Coronary artery (tissue), 2 donors: ENCODE data around the gene RABL6.
"Not testable (repeated sequence)": the region's sequence is repeated elsewhere in the genome, so short reads cannot be mapped to it uniquely, and the experiment has no call there.

Experiments
- DNase-seq: peaks from one replicate; pipeline ENCODE4 v3.0.0-alpha.2; 2017; ENCODE audit warnings: low spot score
- H3K27ac ChIP-seq, 2 donors: fragments of 200-600 bp; sonication (generic); one replicate each; pipeline ENCODE4 v1.5.1; 2016 to 2019
- H3K4me3 ChIP-seq: fragments of 200-600 bp; sonication (generic); 2 replicates; pipeline ENCODE4 v1.5.1; 2016; ENCODE audit warnings: mild to moderate bottlenecking, moderate library complexity
- CTCF ChIP-seq: fragments of 200-600 bp; sonication (generic); IDR thresholded peaks from one replicate; pipeline ENCODE4 v1.5.1; 2019; ENCODE audit warnings: antibody characterized with exemption

RABL6 gene

GRCh38 chr9:136832581-136832980, 24.8 kb downstream of the RABL6 start:
- no peak for TF ChIP-seq CTCF
- no peak for DNase-seq
- no peak overlapping the region for H3K27ac ChIP-seq
- no peak overlapping the region for H3K4me3 ChIP-seq

GRCh38 chr9:136833381-136834048, 25.8 kb downstream of the RABL6 start:
- H3K4me3 ChIP-seq, H3K27ac ChIP-seq, DNase-seq: not testable (repeated sequence)

GRCh38 chr9:136835162-136835931, 27.6 kb downstream of the RABL6 start:
- Histone ChIP-seq H3K27ac (no peak overlapping the region), H3K4me3 (no peak overlapping the region)
- no peak for DNase-seq
- no peak for TF ChIP-seq CTCF

- no peak for TF ChIP-seq CTCF
- H3K27ac ChIP-seq = no peak overlapping the region
- H3K4me3 ChIP-seq = no peak overlapping the region
- DNase-seq = no peak
Measured at GRCh38 chr9:136835932-136836904, 28.5 kb downstream of the RABL6 start.

- H3K27ac ChIP-seq = no peak overlapping the region
- no peak overlapping the region for H3K4me3 ChIP-seq
- DNase-seq = no peak
- no peak for TF ChIP-seq CTCF
Measured at GRCh38 chr9:136837146-136837855, 29.6 kb downstream of the RABL6 start.

GRCh38 chr9:136837856-136838277, 30.1 kb downstream of the RABL6 start:
- DNase-seq, H3K27ac ChIP-seq, H3K4me3 ChIP-seq: not testable (repeated sequence)

- no peak overlapping the region for H3K4me3 ChIP-seq
- no peak for TF ChIP-seq CTCF
- DNase-seq = no peak
- H3K27ac ChIP-seq = no peak overlapping the region
Measured at GRCh38 chr9:136838314-136839228, 30.8 kb downstream of the RABL6 start.
